ENCODE results near the gene ICAM4.

ICAM4 gene

GRCh38 chr19:10270616-10271394 is 15.9 kb upstream of the ICAM4 start, which contains the start of gene ICAM1:
Gene ICAM1, plus strand, starts transcription at chr19:10271120. Its CDS starts 40 bp downstream, at chr19:10271160.
- H3K27me3 Mint-ChIP-seq (ENCODE audit: low read depth), result peaks cover 79% of the 10 kb centered on the region
- H3K4me3 Mint-ChIP-seq, result peak within 1 kb of the TSS; percentile 35 to 62 (median 47)
- no peaks in the 10 kb centered on the region for H3K4me1 Mint-ChIP-seq
- TF ChIP-seq, protein P1, sequence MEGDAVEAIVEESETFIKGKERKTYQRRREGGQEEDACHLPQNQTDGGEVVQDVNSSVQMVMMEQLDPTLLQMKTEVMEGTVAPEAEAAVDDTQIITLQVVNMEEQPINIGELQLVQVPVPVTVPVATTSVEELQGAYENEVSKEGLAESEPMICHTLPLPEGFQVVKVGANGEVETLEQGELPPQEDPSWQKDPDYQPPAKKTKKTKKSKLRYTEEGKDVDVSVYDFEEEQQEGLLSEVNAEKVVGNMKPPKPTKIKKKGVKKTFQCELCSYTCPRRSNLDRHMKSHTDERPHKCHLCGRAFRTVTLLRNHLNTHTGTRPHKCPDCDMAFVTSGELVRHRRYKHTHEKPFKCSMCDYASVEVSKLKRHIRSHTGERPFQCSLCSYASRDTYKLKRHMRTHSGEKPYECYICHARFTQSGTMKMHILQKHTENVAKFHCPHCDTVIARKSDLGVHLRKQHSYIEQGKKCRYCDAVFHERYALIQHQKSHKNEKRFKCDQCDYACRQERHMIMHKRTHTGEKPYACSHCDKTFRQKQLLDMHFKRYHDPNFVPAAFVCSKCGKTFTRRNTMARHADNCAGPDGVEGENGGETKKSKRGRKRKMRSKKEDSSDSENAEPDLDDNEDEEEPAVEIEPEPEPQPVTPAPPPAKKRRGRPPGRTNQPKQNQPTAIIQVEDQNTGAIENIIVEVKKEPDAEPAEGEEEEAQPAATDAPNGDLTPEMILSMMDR (IDR thresholded peaks at IDR 0.05; ENCODE audit: unreplicated experiment in 3 of 3), result no peak
- no peaks in the 10 kb centered on the region for H3K36me3 Mint-ChIP-seq (ENCODE audit: low read depth)
- no peaks in the 10 kb centered on the region for H3K9me3 Mint-ChIP-seq
- no peak within 1 kb of the TSS for H3K27ac Mint-ChIP-seq

GRCh38 chr19:10271543-10272086 is 15.1 kb upstream of the ICAM4 start:
- no peak overlapping the region for H3K27ac Mint-ChIP-seq
- peak overlapping the region in 2 of 3 experiments; percentile 41 to 62 for H3K4me3 Mint-ChIP-seq
- H3K27me3 Mint-ChIP-seq (ENCODE audit: low read depth), result peaks cover 79% of the 10 kb centered on the region
- H3K4me1 Mint-ChIP-seq, result no peaks in the 10 kb centered on the region
- H3K36me3 Mint-ChIP-seq (ENCODE audit: low read depth), result no peaks in the 10 kb centered on the region
- TF ChIP-seq, protein P1 (IDR thresholded peaks at IDR 0.05; ENCODE audit: unreplicated experiment in 3 of 3), result no peak
- no peaks in the 10 kb centered on the region for H3K9me3 Mint-ChIP-seq

DNA sequence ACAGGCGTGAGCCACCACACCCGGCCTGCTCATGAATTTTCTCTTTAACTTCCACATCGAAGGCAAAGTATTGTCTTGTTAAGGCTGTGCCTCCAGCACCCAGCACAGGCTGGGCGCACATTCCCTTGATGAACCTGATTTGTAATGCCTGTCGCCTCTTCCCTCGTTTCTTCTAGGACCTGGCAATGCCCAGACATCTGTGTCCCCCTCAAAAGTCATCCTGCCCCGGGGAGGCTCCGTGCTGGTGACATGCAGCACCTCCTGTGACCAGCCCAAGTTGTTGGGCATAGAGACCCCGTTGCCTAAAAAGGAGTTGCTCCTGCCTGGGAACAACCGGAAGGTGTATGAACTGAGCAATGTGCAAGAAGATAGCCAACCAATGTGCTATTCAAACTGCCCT is 12.2 kb upstream of the ICAM4 start:
- Mint-ChIP-seq H3K9me3 (no peaks in the 10 kb centered on the region), H3K36me3 (ENCODE audit: low read depth) (no peaks in the 10 kb centered on the region), H3K4me1 (no peaks in the 10 kb centered on the region), H3K27me3 (ENCODE audit: low read depth) (peaks cover 62% of the 10 kb centered on the region), H3K4me3 (no peak overlapping the region), H3K27ac (peak overlapping the region in 1 of 3 experiments; percentile 58)
- TF ChIP-seq, protein P1 (IDR thresholded peaks at IDR 0.05; ENCODE audit: unreplicated experiment in 3 of 3), result no peak

DNA sequence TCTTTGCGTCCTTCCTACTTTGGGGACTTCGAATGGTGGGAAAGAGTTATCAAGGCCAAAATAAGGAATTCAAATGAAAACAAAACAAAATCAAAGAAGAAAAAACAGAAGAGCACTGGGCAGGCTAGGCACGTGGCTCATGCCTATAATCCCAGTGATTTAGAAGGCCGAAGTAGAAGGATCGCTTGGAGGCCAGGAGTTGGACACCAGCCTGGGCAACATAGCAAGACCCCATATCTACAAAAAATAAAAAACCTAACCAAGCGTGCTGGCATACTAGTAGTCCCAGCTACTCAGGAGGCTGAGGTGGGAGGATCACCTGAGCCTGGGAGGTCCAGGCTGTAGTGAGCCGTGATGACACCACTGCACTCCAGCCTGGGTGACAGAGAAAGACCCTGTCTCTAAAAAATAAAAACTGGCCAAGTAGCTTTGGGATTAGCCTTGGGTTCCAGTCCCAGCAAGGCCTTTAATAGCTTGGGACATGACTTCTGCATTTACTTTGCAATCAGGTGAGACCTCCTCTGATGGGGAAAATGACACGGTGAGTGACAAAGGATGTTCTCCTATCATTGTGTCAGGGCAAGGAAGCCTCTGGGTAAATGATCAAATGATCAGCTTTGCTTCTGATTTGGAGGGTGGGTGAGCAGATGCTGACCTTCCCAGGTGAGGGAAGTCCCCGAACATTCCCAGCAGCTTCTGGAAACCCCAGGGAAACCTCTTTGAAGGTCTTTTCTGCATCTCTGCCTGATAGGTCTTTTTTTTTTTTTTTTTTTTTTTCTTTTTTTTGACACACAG is 8.8 kb upstream of the ICAM4 start:
- TF ChIP-seq, protein P1 (IDR thresholded peaks at IDR 0.05; ENCODE audit: unreplicated experiment in 3 of 3), result no peak
- no peaks in the 10 kb centered on the region for H3K36me3 Mint-ChIP-seq (ENCODE audit: low read depth)
- H3K4me1 Mint-ChIP-seq, result no peaks in the 10 kb centered on the region
- no peak overlapping the region for H3K27ac Mint-ChIP-seq
- no peaks in the 10 kb centered on the region for H3K9me3 Mint-ChIP-seq
- H3K27me3 Mint-ChIP-seq (ENCODE audit: low read depth), result peaks cover 33% of the 10 kb centered on the region
- no peak overlapping the region for H3K4me3 Mint-ChIP-seq

GRCh38 chr19:10278935-10279334 is 7.8 kb upstream of the ICAM4 start:
- TF ChIP-seq, protein P1 (IDR thresholded peaks at IDR 0.05; ENCODE audit: unreplicated experiment in 3 of 3), result no peak
- H3K4me3 Mint-ChIP-seq, result no peak overlapping the region
- no peaks in the 10 kb centered on the region for H3K4me1 Mint-ChIP-seq
- peaks cover 28% of the 10 kb centered on the region for H3K27me3 Mint-ChIP-seq (ENCODE audit: low read depth)
- H3K27ac Mint-ChIP-seq, result no peak overlapping the region
- H3K36me3 Mint-ChIP-seq (ENCODE audit: low read depth), result no peaks in the 10 kb centered on the region
- H3K9me3 Mint-ChIP-seq, result no peaks in the 10 kb centered on the region
